WTC11 (cell line): ENCODE results near the gene SERPING1. TPM values are rescaled to one million over a fixed set of nuclear protein-coding genes. Genes with fewer than 3 reads are reported as not detected.
A peak's percentile ranks its signal among the peaks of the same experiment; 100 is the strongest.

Experiments used
- ATAC-seq: fragments of 200-7000 bp; cut with Tn5 transposase; 2 replicates; pipeline ENCODE4 v1.10.0; 2021; ENCODE audit warnings: mild to moderate bottlenecking, moderate library complexity
- CTCF ChIA-PET: fragments of 300-600 bp; sonication (Branson Sonifier 250); formaldehyde crosslinking; loops from one replicate; lab custom pipeline; 2021; ENCODE audit warnings: antibody characterized with exemption; lab: Charles Lee
- POLR2A ChIA-PET: fragments of 350-600 bp; sonication (Branson Sonifier 250); formaldehyde crosslinking; loops from one replicate; lab custom pipeline; 2021; ENCODE audit warnings: antibody characterized with exemption; lab: Charles Lee
- DNase-seq: peaks from one replicate; pipeline ENCODE4 v3.0.0; 2021; ENCODE audit warnings: low spot score
- H3K27ac Mint-ChIP-seq: 2 replicates; pipeline ENCODE4 v1.8.0; 2021; ENCODE audit warnings: mixed read lengths
- H3K27me3 Mint-ChIP-seq: 2 replicates; pipeline ENCODE4 v1.8.0; 2021; ENCODE audit warnings: low read depth, mild to moderate bottlenecking, moderate library complexity, mixed read lengths
- H3K36me3 Mint-ChIP-seq: 2 replicates; pipeline ENCODE4 v1.8.0; 2021; ENCODE audit warnings: mixed read lengths
- H3K4me1 Mint-ChIP-seq: 2 replicates; pipeline ENCODE4 v1.8.0; 2022; ENCODE audit warnings: mixed read lengths
- H3K4me3 Mint-ChIP-seq: 2 replicates; pipeline ENCODE4 v1.8.0; 2021; ENCODE audit warnings: mild to moderate bottlenecking, moderate library complexity, mixed read lengths
- H3K9me3 Mint-ChIP-seq: 2 replicates; pipeline ENCODE4 v1.8.0; 2021; ENCODE audit warnings: mixed read lengths
- CREB1 ChIP-seq: sonication (generic); formaldehyde crosslinking; IDR thresholded peaks from 2 replicates; pipeline ENCODE4 v1.8.0; 2023; ENCODE audit warnings: mild to moderate bottlenecking, missing genetic modification reagents
- ELF4 ChIP-seq: sonication (generic); formaldehyde crosslinking; IDR thresholded peaks from 2 replicates; pipeline ENCODE4 v1.8.1; 2022; ENCODE audit warnings: low read depth, mild to moderate bottlenecking, moderate library complexity, missing genetic modification reagents
- GABPB1 ChIP-seq: sonication (generic); formaldehyde crosslinking; IDR thresholded peaks from 2 replicates; pipeline ENCODE4 v1.8.1; 2023; ENCODE audit warnings: mild to moderate bottlenecking, missing genetic modification reagents
- GRHL2 ChIP-seq: fragments of 250-450 bp; sonication (Bioruptor Pico); IDR thresholded peaks from 2 replicates; pipeline ENCODE4 v1.8.0; 2022; ENCODE audit warnings: mild to moderate bottlenecking, moderate library complexity; ENCODE audit not compliant: insufficient replicate concordance, severe bottlenecking
- HMGXB4 ChIP-seq: sonication (generic); formaldehyde crosslinking; IDR thresholded peaks from 2 replicates; pipeline ENCODE4 v1.8.1; 2023; ENCODE audit warnings: mild to moderate bottlenecking, moderate library complexity, missing genetic modification reagents
- MLX ChIP-seq: sonication (generic); formaldehyde crosslinking; IDR thresholded peaks from 2 replicates; pipeline ENCODE4 v1.8.1; 2023; ENCODE audit warnings: mild to moderate bottlenecking, missing genetic modification reagents, moderate library complexity
- NR3C1 ChIP-seq: sonication (generic); formaldehyde crosslinking; conservative IDR thresholded peaks from 2 replicates; pipeline ENCODE4 v1.8.1; 2023; ENCODE audit warnings: low read depth, mild to moderate bottlenecking, missing genetic modification reagents
- PRDM15 ChIP-seq: sonication (generic); formaldehyde crosslinking; IDR thresholded peaks from 2 replicates; pipeline ENCODE4 v1.8.0; 2022; ENCODE audit warnings: missing genetic modification reagents
- PRRX2 ChIP-seq: fragments of 250-450 bp; sonication (Bioruptor Pico); IDR thresholded peaks from 2 replicates; pipeline ENCODE4 v1.8.0; 2021; ENCODE audit warnings: mild to moderate bottlenecking
- STAT6 ChIP-seq: sonication (generic); formaldehyde crosslinking; conservative IDR thresholded peaks from 2 replicates; pipeline ENCODE4 v1.8.1; 2023; ENCODE audit warnings: mild to moderate bottlenecking, low read depth, missing genetic modification reagents, moderate library complexity
- ZBTB43 ChIP-seq: sonication (generic); formaldehyde crosslinking; IDR thresholded peaks from 2 replicates; pipeline ENCODE4 v1.8.1; 2023; ENCODE audit warnings: mild to moderate bottlenecking, missing genetic modification reagents
- ZNF219 ChIP-seq: sonication (generic); formaldehyde crosslinking; IDR thresholded peaks from 2 replicates; pipeline ENCODE4 v1.8.0; 2023; ENCODE audit warnings: missing genetic modification reagents, mild to moderate bottlenecking, borderline replicate concordance
- total RNA-seq: library from RNA; stranded (reverse); gene quantifications from 3 replicates; pipeline ENCODE4 v1.2.3, GENCODE V29; 2021

Gene SERPING1
- total RNA-seq, 1 experiment from 2014 or later: 49.1 TPM

- no peak for TF ChIP-seq STAT6 (CRISPR knock-in tag)
- TF ChIP-seq ELF4 (CRISPR knock-in tag): no peak
- TF ChIP-seq GRHL2: no peak
- no peak for TF ChIP-seq MLX (CRISPR knock-in tag)
- TF ChIP-seq NR3C1 (CRISPR knock-in tag): no peak
These were observed 42.7 kb downstream of the SERPING1 start (continued) for GRCh38 chr11:57640068-57640800.

- ChIA-PET POLR2A (interaction anchor here (0.6 to 6.6 kb wide), 7 partner anchors 8 to 100 kb away, joined by 3 to 115 read pairs (median 9); partner anchors contain the start of genes SELENOH, SERPING1, UBE2L6 and YPEL4), CTCF (interaction anchor here (0.7 to 7.6 kb wide), 29 partner anchors 11 to 296 kb away, joined by 3 to 363 read pairs (median 6); partner anchors contain the start of genes RTN4RL2, SERPING1, SLC43A1 and UBE2L6)
- peaks cover 78% of the 10 kb centered on the region for H3K4me1 Mint-ChIP-seq
- DNase-seq (peak; percentile 39), ATAC-seq (no peak)
- H3K4me3 Mint-ChIP-seq: peak overlapping the region; percentile 96
- no peak for TF ChIP-seq GABPB1 (CRISPR knock-in tag)
- no peak for TF ChIP-seq HMGXB4
- no peak for TF ChIP-seq PRRX2 (CRISPR knock-in tag)
- TF ChIP-seq PRDM15: no peak
- TF ChIP-seq ZNF219 (CRISPR knock-in tag): no peak
- TF ChIP-seq CREB1: no peak
- peaks cover 39% of the 10 kb centered on the region for H3K36me3 Mint-ChIP-seq
- H3K27ac Mint-ChIP-seq: peak overlapping the region; percentile 97
- no peaks in the 10 kb centered on the region; the same call in 1 of the 2 replicates for H3K27me3 Mint-ChIP-seq
- H3K9me3 Mint-ChIP-seq: no peaks in the 10 kb centered on the region
These were observed 43.7 kb downstream of the SERPING1 start for GRCh38 chr11:57641011-57641807.

- Mint-ChIP-seq H3K9me3 (no peaks in the 10 kb centered on the region), H3K4me1 (peaks cover 87% of the 10 kb centered on the region), H3K36me3 (peaks cover 39% of the 10 kb centered on the region), H3K27ac (peak overlapping the region; percentile 95), H3K27me3 (peaks cover 7% of the 10 kb centered on the region), H3K4me3 (no peak overlapping the region; the same call in 1 of the 2 replicates)
- ATAC-seq: no peak
- no peak for DNase-seq
- CTCF ChIA-PET: interaction anchor here (0.6 to 7.6 kb wide), 39 partner anchors 10 to 298 kb away, joined by 3 to 363 read pairs (median 7); partner anchors contain the start of genes CLP1, RTN4RL2, SERPING1 and SLC43A1
- TF ChIP-seq PRRX2 (CRISPR knock-in tag): 0 out of 2 replicates have a peak, but pooled peaks have one; percentile 10
- TF ChIP-seq ZBTB43 (CRISPR knock-in tag): no peak
- POLR2A ChIA-PET: interaction anchor here (0.6 to 2.4 kb wide), 11 partner anchors 7 to 182 kb away, joined by 3 to 31 read pairs (median 4); partner anchors contain the start of genes MED19, SERPING1, TMX2 and UBE2L6
These were observed 46.3 kb downstream of the SERPING1 start for GRCh38 chr11:57643802-57644201.
